Measurements from ENCODE around the gene CCSER1.

CCSER1 gene

DNA sequence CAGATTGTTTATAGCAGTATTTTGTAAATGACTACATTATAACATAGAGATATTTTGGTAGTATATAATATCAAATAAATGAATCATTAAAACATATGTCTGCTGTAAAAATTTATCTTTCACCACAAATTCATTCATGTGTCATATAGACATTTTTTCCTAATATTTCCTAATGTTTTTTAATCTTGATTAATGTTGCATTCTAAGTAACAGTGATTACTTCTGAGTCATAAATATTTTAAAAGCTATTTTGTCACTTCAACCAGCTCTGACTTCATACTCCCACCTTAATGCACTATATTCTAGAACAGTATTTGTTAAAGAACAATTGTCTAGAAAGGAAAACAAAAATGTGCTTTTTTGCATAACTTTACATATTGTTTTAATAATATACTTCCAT is 904.6 kb downstream of the CCSER1 start:
- no peak overlapping the region for H3K9ac ChIP-seq (ENCODE audit: low read depth, low read length, poor library complexity)
- no peak overlapping the region for H3K27ac ChIP-seq (replicated peaks; ENCODE audit: low read length)
- no peak overlapping the region for H2AFZ ChIP-seq (ENCODE audit: low read length)
- no peak overlapping the region for H2BK15ac ChIP-seq (ENCODE audit: low read length)
- no peaks in the 10 kb centered on the region for H3K4me1 ChIP-seq (ENCODE audit: control insufficient read depth in 2 of 2, insufficient read depth in 1 of 2, low read depth in 1 of 2, low read length in 2 of 2)
- H4K8ac ChIP-seq (ENCODE audit: low read depth, low read length) = no peak overlapping the region
- H3K18ac ChIP-seq (ENCODE audit: low read length) = no peak overlapping the region
- H3K79me1 ChIP-seq (ENCODE audit: low read depth, low read length) = no peaks in the 10 kb centered on the region
- H2BK5ac ChIP-seq (ENCODE audit: low read length) = no peak overlapping the region
- no peak overlapping the region for H3K4me2 ChIP-seq (ENCODE audit: insufficient read depth, low read length, poor library complexity, severe bottlenecking)
- H3K23ac ChIP-seq (ENCODE audit: low read depth, low read length, poor library complexity) = no peak overlapping the region
- H3K4me3 ChIP-seq (ENCODE audit: low read length in 2 of 2) = no peak overlapping the region
- H4K91ac ChIP-seq (ENCODE audit: low read depth, low read length, poor library complexity) = no peak overlapping the region
- H3K14ac ChIP-seq (ENCODE audit: low read length) = no peak overlapping the region
- no peak for DNase-seq (ENCODE audit: low spot score)
- H3K27me3 ChIP-seq (ENCODE audit: control insufficient read depth in 3 of 3, insufficient read depth in 3 of 3, low read depth in 1 of 3, low read length in 3 of 3) = no peaks in the 10 kb centered on the region
- no peak overlapping the region for H2BK120ac ChIP-seq (ENCODE audit: low read depth, low read length)
- no peak overlapping the region for H2BK12ac ChIP-seq (ENCODE audit: low read length)
- no peaks in the 10 kb centered on the region for H3K36me3 ChIP-seq (replicated peaks in 1 of 2; ENCODE audit: control insufficient read depth in 2 of 2, insufficient read depth in 2 of 2, low read length in 2 of 2)
- no peaks in the 10 kb centered on the region for H3K9me3 ChIP-seq (replicated peaks in 1 of 2; ENCODE audit: control insufficient read depth in 2 of 2, insufficient read depth in 1 of 2, low read depth in 1 of 2, low read length in 2 of 2)
- H3K4ac ChIP-seq (ENCODE audit: low read length) = no peak overlapping the region
- no peak overlapping the region for H2AK5ac ChIP-seq (ENCODE audit: low read depth, low read length)

- no peak overlapping the region for H4K91ac ChIP-seq (ENCODE audit: low read depth, low read length, poor library complexity)
- no peak overlapping the region for H2AFZ ChIP-seq (ENCODE audit: low read length)
- H3K14ac ChIP-seq (ENCODE audit: low read length) = no peak overlapping the region
- H3K4ac ChIP-seq (ENCODE audit: low read length) = no peak overlapping the region
- no peak overlapping the region for H3K9ac ChIP-seq (ENCODE audit: low read depth, low read length, poor library complexity)
- no peak overlapping the region for H2BK15ac ChIP-seq (ENCODE audit: low read length)
- H4K8ac ChIP-seq (ENCODE audit: low read depth, low read length) = no peak overlapping the region
- no peaks in the 10 kb centered on the region for H3K4me1 ChIP-seq (ENCODE audit: control insufficient read depth in 2 of 2, insufficient read depth in 1 of 2, low read depth in 1 of 2, low read length in 2 of 2)
- H3K36me3 ChIP-seq (replicated peaks in 1 of 2; ENCODE audit: control insufficient read depth in 2 of 2, insufficient read depth in 2 of 2, low read length in 2 of 2) = no peaks in the 10 kb centered on the region
- H3K4me3 ChIP-seq (ENCODE audit: low read length in 2 of 2) = no peak overlapping the region
- no peak for DNase-seq (ENCODE audit: low spot score)
- no peaks in the 10 kb centered on the region for H3K9me3 ChIP-seq (replicated peaks in 1 of 2; ENCODE audit: control insufficient read depth in 2 of 2, insufficient read depth in 1 of 2, low read depth in 1 of 2, low read length in 2 of 2)
- no peak overlapping the region for H2AK5ac ChIP-seq (ENCODE audit: low read depth, low read length)
- no peak overlapping the region for H2BK5ac ChIP-seq (ENCODE audit: low read length)
- no peak overlapping the region for H2BK12ac ChIP-seq (ENCODE audit: low read length)
- H3K27ac ChIP-seq (replicated peaks; ENCODE audit: low read length) = no peak overlapping the region
- no peaks in the 10 kb centered on the region for H3K79me1 ChIP-seq (ENCODE audit: low read depth, low read length)
- no peak overlapping the region for H3K23ac ChIP-seq (ENCODE audit: low read depth, low read length, poor library complexity)
- no peak overlapping the region for H3K18ac ChIP-seq (ENCODE audit: low read length)
- no peak overlapping the region for H3K4me2 ChIP-seq (ENCODE audit: insufficient read depth, low read length, poor library complexity, severe bottlenecking)
- H3K27me3 ChIP-seq (ENCODE audit: control insufficient read depth in 3 of 3, insufficient read depth in 3 of 3, low read depth in 1 of 3, low read length in 3 of 3) = no peaks in the 10 kb centered on the region
- WGBS, 2 donors (ENCODE audit: extremely low coverage in 2 of 2, insufficient read length in 2 of 2, insufficient replicate concordance in 1 of 2) = no CpG with 5 or more reads among the region's 4 CpGs
- no peak overlapping the region for H2BK120ac ChIP-seq (ENCODE audit: low read depth, low read length)
Measured at GRCh38 chr4:91032725-91033445, 905.7 kb downstream of the CCSER1 start.

GRCh38 chr4:91035276-91035675 is 908.1 kb downstream of the CCSER1 start:
- DNase-seq (ENCODE audit: low spot score) = no peak
- H2BK5ac ChIP-seq (ENCODE audit: low read length) = no peak overlapping the region
- H3K4me3 ChIP-seq (ENCODE audit: low read length in 2 of 2) = no peak overlapping the region
- no peak overlapping the region for H3K4ac ChIP-seq (ENCODE audit: low read length)
- no peak overlapping the region for H2BK15ac ChIP-seq (ENCODE audit: low read length)
- no peak overlapping the region for H2BK12ac ChIP-seq (ENCODE audit: low read length)
- no peaks in the 10 kb centered on the region for H3K4me1 ChIP-seq (ENCODE audit: control insufficient read depth in 2 of 2, insufficient read depth in 1 of 2, low read depth in 1 of 2, low read length in 2 of 2)
- no peaks in the 10 kb centered on the region for H3K27me3 ChIP-seq (ENCODE audit: control insufficient read depth in 3 of 3, insufficient read depth in 3 of 3, low read depth in 1 of 3, low read length in 3 of 3)
- no peak overlapping the region for H4K91ac ChIP-seq (ENCODE audit: low read depth, low read length, poor library complexity)
- no peak overlapping the region for H3K18ac ChIP-seq (ENCODE audit: low read length)
- H3K23ac ChIP-seq (ENCODE audit: low read depth, low read length, poor library complexity) = no peak overlapping the region
- WGBS, 2 donors (ENCODE audit: extremely low coverage in 2 of 2, insufficient read length in 2 of 2, insufficient replicate concordance in 1 of 2) = no CpG with 5 or more reads among the region's 2 CpGs
- H3K9ac ChIP-seq (ENCODE audit: low read depth, low read length, poor library complexity) = no peak overlapping the region
- no peak overlapping the region for H4K8ac ChIP-seq (ENCODE audit: low read depth, low read length)
- H3K79me1 ChIP-seq (ENCODE audit: low read depth, low read length) = no peaks in the 10 kb centered on the region
- no peak overlapping the region for H2AK5ac ChIP-seq (ENCODE audit: low read depth, low read length)
- no peak overlapping the region for H3K4me2 ChIP-seq (ENCODE audit: insufficient read depth, low read length, poor library complexity, severe bottlenecking)
- H3K9me3 ChIP-seq (replicated peaks in 1 of 2; ENCODE audit: control insufficient read depth in 2 of 2, insufficient read depth in 1 of 2, low read depth in 1 of 2, low read length in 2 of 2) = no peaks in the 10 kb centered on the region
- no peak overlapping the region for H3K27ac ChIP-seq (replicated peaks; ENCODE audit: low read length)
- no peak overlapping the region for H3K14ac ChIP-seq (ENCODE audit: low read length)
- no peaks in the 10 kb centered on the region for H3K36me3 ChIP-seq (replicated peaks in 1 of 2; ENCODE audit: control insufficient read depth in 2 of 2, insufficient read depth in 2 of 2, low read length in 2 of 2)
- H2AFZ ChIP-seq (ENCODE audit: low read length) = no peak overlapping the region
- no peak overlapping the region for H2BK120ac ChIP-seq (ENCODE audit: low read depth, low read length)

DNA sequence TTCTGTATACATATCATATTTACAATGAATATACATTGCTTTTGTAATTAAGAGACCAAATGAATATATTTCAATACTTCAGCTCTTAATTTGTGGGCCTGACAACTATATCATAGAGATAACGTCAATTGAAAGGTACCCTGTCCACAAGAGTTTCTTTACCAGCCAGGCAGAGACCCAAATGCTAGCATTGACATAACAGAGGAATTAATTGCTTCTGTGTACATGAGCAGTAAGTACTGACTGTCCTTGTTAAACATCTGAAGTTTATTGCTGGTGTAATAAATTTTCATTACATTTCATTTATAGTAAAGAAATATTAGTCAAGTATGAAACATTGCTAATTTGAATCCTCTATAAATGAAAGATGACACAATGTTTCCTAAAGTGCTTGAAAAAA is 910.8 kb downstream of the CCSER1 start:
- no peak overlapping the region for H3K4ac ChIP-seq (ENCODE audit: low read length)
- DNase-seq (ENCODE audit: low spot score) = no peak

More for the DNA sequence above, 910.8 kb downstream of the CCSER1 start:
- H3K23ac ChIP-seq (ENCODE audit: low read depth, low read length, poor library complexity) = no peak overlapping the region
- H3K4me1 ChIP-seq (ENCODE audit: control insufficient read depth in 2 of 2, insufficient read depth in 1 of 2, low read depth in 1 of 2, low read length in 2 of 2) = no peaks in the 10 kb centered on the region
- H3K14ac ChIP-seq (ENCODE audit: low read length) = no peak overlapping the region
- H3K36me3 ChIP-seq (replicated peaks in 1 of 2; ENCODE audit: control insufficient read depth in 2 of 2, insufficient read depth in 2 of 2, low read length in 2 of 2) = no peaks in the 10 kb centered on the region
- H3K4me2 ChIP-seq (ENCODE audit: insufficient read depth, low read length, poor library complexity, severe bottlenecking) = no peak overlapping the region
- no peak overlapping the region for H2BK120ac ChIP-seq (ENCODE audit: low read depth, low read length)
- H2BK12ac ChIP-seq (ENCODE audit: low read length) = no peak overlapping the region
- H4K8ac ChIP-seq (ENCODE audit: low read depth, low read length) = no peak overlapping the region
- H3K18ac ChIP-seq (ENCODE audit: low read length) = no peak overlapping the region
- no peaks in the 10 kb centered on the region for H3K79me1 ChIP-seq (ENCODE audit: low read depth, low read length)
- no peak overlapping the region for H2AFZ ChIP-seq (ENCODE audit: low read length)
- no peak overlapping the region for H3K9ac ChIP-seq (ENCODE audit: low read depth, low read length, poor library complexity)
- H2BK15ac ChIP-seq (ENCODE audit: low read length) = no peak overlapping the region
- H3K9me3 ChIP-seq (replicated peaks in 1 of 2; ENCODE audit: control insufficient read depth in 2 of 2, insufficient read depth in 1 of 2, low read depth in 1 of 2, low read length in 2 of 2) = no peaks in the 10 kb centered on the region
- H2AK5ac ChIP-seq (ENCODE audit: low read depth, low read length) = no peak overlapping the region
- WGBS, 2 donors (ENCODE audit: extremely low coverage in 2 of 2, insufficient read length in 2 of 2, insufficient replicate concordance in 1 of 2) = no CpG with 5 or more reads among the region's 1 CpG
- H3K27me3 ChIP-seq (ENCODE audit: control insufficient read depth in 3 of 3, insufficient read depth in 3 of 3, low read depth in 1 of 3, low read length in 3 of 3) = no peaks in the 10 kb centered on the region
- no peak overlapping the region for H3K27ac ChIP-seq (replicated peaks; ENCODE audit: low read length)
- no peak overlapping the region for H2BK5ac ChIP-seq (ENCODE audit: low read length)
- no peak overlapping the region for H4K91ac ChIP-seq (ENCODE audit: low read depth, low read length, poor library complexity)
- H3K4me3 ChIP-seq (ENCODE audit: low read length in 2 of 2) = no peak overlapping the region
